NCI-H2107 treated with DMSO at 0.1 percent for 48 hours (cell line): Measurements from ENCODE around the gene SDK1.

Experiments
- DNase-seq: peaks from one replicate; lab custom pipeline; 2025; ENCODE audit not compliant: unreplicated experiment; lab: John Stamatoyannopoulos, UW

Gene SDK1

GRCh38 chr7:4115941-4116610 is 815.0 kb downstream of the SDK1 start:
- no peak for DNase-seq

- DNase-seq = no peak
Measured at GRCh38 chr7:4119848-4120247, 818.8 kb downstream of the SDK1 start.

GRCh38 chr7:4123346-4123745 is 822.3 kb downstream of the SDK1 start:
- no peak for DNase-seq

- no peak for DNase-seq
Measured at GRCh38 chr7:4123823-4124222, 822.8 kb downstream of the SDK1 start.

- no peak for DNase-seq
Measured at GRCh38 chr7:4124556-4125477, 823.8 kb downstream of the SDK1 start.

- DNase-seq = no peak
Measured at GRCh38 chr7:4127909-4128560, 827.0 kb downstream of the SDK1 start.

GRCh38 chr7:4129481-4130122 is 828.5 kb downstream of the SDK1 start:
- no peak for DNase-seq

GRCh38 chr7:4131063-4131462 is 830.0 kb downstream of the SDK1 start:
- DNase-seq = no peak

GRCh38 chr7:4132221-4132620 is 831.2 kb downstream of the SDK1 start:
- DNase-seq = no peak

GRCh38 chr7:4133491-4134044 is 832.5 kb downstream of the SDK1 start:
- DNase-seq = no peak

GRCh38 chr7:4134204-4134603 is 833.2 kb downstream of the SDK1 start:
- DNase-seq = no peak

- DNase-seq = no peak
Measured at GRCh38 chr7:4134631-4135030, 833.6 kb downstream of the SDK1 start.

- DNase-seq = no peak
Measured at GRCh38 chr7:4135301-4135700, 834.2 kb downstream of the SDK1 start.

- DNase-seq = no peak
Measured at GRCh38 chr7:4136036-4136435, 835.0 kb downstream of the SDK1 start.

GRCh38 chr7:4136501-4137110 is 835.6 kb downstream of the SDK1 start:
- DNase-seq = no peak

GRCh38 chr7:4137552-4137951 is 836.5 kb downstream of the SDK1 start:
- DNase-seq = no peak

GRCh38 chr7:4138866-4139265 is 837.8 kb downstream of the SDK1 start:
- no peak for DNase-seq

- DNase-seq = no peak
Measured at GRCh38 chr7:4139656-4140625, 838.9 kb downstream of the SDK1 start.

- DNase-seq = no peak
Measured at GRCh38 chr7:4140933-4141332, 839.9 kb downstream of the SDK1 start.
